ENCODE data around the gene SMIM14.

Gene SMIM14

DNA sequence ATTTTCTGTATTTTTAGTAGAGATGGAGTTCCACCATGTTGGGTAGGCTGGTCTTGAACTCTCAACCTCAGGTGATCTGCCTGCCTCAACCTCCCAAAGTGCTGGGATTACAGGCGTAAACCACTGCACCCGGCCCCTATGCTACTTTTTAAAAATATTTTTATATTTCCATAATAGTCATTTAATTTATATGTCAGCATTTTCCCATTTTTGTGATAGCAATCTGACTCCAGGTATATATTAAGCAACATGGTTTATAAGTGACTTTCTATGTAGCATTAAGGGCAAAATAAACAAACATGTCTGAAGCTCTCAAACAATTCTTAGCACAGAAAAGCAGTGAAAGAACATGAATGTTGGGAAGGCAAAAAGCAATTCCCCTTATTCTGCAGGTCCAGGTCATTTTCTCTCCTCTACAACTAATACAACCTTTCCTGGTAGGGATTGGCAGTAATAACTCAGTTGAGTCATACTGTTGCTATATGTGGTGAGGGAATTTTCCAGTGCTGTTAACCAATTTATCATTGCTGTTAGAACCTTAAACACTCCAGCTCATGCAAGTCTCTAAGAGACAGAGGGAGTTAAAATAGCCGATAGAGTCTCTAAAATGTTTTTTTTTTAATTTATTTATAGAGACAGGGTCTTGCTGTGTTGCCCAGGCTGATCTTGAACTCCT, 24.0 kb downstream of the SMIM14 start:
- in situ Hi-C loops (cut with MboI; ENCODE audit: low pct_unique_long_range_greater_than_20kb, low sequenced_read_pairs): no loop called here
- DNase-seq: no peak

DNA sequence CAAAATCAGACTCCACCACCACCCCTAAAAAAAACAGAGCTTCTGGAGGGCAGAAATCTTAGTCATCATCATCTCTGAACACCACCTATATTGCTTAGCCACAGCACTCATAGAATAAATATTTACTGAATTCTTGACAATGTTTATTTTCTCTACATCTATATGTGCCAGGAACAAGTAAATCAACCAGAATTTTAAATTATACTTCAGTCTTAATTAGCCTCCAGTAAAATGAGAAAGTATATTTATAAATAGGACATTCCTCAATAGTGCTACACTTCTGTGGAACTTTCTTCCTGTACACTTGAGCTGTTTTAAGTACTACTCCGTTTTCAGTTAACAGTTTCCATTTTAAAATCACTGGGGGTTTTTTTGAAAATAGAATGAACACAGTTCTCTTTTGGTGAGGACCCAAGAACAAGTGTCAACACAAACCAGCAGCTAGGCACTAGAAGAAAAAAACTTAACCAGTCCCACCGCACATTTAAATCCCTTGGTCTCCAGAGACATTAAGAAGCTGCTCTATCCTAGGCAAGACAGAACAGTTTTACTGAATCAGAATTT, 25.5 kb downstream of the SMIM14 start:
- DNase-seq: no peak
- in situ Hi-C loops (cut with MboI; ENCODE audit: low pct_unique_long_range_greater_than_20kb, low sequenced_read_pairs): no loop called here

- DNase-seq: no peak
- in situ Hi-C loops (cut with MboI; ENCODE audit: low pct_unique_long_range_greater_than_20kb, low sequenced_read_pairs): no loop called here
Measured at GRCh38 chr4:39609454-39609931, 29.2 kb downstream of the SMIM14 start.

GRCh38 chr4:39608451-39608850, 30.2 kb downstream of the SMIM14 start:
- in situ Hi-C loops (cut with MboI; ENCODE audit: low pct_unique_long_range_greater_than_20kb, low sequenced_read_pairs): no loop called here
- DNase-seq: no peak

DNA sequence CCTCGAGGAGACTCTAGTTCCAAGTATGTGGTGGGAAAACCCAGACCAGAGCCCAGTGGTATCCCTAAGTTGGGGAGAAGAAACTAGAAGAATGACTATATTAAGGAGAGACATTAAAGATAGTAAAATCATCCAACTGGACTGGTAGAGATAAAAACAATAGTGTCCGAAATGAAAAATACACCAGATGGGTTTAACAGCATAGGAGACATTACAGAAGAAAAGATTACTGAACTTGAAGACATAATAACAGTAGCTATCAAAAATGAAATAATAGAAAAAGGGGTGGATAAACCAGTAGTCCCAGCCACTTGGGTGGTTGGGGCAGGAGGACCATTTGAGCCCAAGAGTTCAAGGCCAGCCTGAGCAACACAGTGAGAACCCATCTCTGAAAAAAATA, 31.9 kb downstream of the SMIM14 start:
- no peak for DNase-seq
- in situ Hi-C loops (cut with MboI; ENCODE audit: low pct_unique_long_range_greater_than_20kb, low sequenced_read_pairs): no loop called here

DNA sequence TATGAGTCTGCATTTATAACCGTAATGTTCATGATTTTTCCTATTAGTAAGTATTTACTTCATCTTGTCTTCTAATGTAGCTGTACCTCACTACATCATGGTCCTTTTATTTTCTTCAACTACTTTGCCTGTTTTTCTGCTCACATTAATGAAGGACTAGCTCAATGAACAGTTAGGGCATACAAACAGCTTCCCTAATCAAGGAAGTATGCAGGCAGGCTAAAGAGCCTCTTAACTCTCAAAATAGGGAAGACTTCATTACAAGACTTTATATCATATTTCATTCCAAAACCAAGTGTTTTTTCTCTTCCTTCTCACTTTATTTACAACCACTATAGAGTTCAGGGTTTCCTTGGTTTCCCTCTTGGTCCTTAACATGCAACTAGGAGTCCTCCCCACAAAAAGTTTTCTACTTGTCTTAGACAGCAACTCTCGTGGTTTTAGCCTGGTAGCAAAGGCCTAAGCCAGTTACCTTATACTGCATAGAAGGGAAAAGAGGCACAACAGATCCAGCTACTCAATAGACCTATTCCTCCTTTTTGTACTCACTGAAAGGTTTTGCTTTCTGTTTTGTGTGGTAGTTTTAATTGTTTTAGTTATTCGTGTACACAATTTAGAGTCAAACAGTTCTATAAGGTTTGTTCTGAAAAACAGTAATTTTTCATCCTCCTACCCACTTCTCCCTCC, 40.8 kb downstream of the SMIM14 start:
- in situ Hi-C loops (cut with MboI; ENCODE audit: low pct_unique_long_range_greater_than_20kb, low sequenced_read_pairs): no loop called here
- DNase-seq: peak; percentile 25

GRCh38 chr4:39596971-39597370, 41.7 kb downstream of the SMIM14 start:
- in situ Hi-C loops (cut with MboI; ENCODE audit: low pct_unique_long_range_greater_than_20kb, low sequenced_read_pairs): no loop called here

DNA sequence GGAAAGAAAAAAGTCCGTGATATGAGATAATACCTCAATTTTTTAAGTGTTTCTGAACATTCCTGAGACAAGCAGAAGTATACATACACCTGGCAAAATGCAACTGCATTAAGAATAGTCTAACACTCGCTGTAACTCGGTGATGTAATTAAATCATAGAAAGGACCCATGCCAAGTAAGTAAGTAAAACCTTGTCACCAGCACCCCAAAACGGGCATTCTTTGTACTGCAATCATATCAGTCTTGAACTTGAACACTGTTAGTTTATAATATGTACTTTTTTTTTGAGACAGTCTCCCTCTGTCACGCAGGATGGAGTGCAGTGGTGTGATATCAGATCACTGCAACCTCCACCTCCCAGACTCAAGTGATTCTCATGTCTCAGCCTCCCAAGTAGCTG, 47.4 kb downstream of the SMIM14 start:
- no peak for DNase-seq
- in situ Hi-C loops (cut with MboI; ENCODE audit: low pct_unique_long_range_greater_than_20kb, low sequenced_read_pairs): no loop called here

More at GRCh38 chr4:39596971-39597370, 41.7 kb downstream of the SMIM14 start:
- no peak for DNase-seq

GRCh38 chr4:39587881-39588280, 50.8 kb downstream of the SMIM14 start:
- in situ Hi-C loops (cut with MboI; ENCODE audit: low pct_unique_long_range_greater_than_20kb, low sequenced_read_pairs): no loop called here
- DNase-seq: no peak

GRCh38 chr4:39574946-39575345, 63.7 kb downstream of the SMIM14 start:
- DNase-seq: no peak
- in situ Hi-C loops (cut with MboI; ENCODE audit: low pct_unique_long_range_greater_than_20kb, low sequenced_read_pairs): no loop called here

- no peak for DNase-seq
- in situ Hi-C loops (cut with MboI; ENCODE audit: low pct_unique_long_range_greater_than_20kb, low sequenced_read_pairs): no loop called here
Measured at GRCh38 chr4:39571504-39571903, 67.2 kb downstream of the SMIM14 start.

DNA sequence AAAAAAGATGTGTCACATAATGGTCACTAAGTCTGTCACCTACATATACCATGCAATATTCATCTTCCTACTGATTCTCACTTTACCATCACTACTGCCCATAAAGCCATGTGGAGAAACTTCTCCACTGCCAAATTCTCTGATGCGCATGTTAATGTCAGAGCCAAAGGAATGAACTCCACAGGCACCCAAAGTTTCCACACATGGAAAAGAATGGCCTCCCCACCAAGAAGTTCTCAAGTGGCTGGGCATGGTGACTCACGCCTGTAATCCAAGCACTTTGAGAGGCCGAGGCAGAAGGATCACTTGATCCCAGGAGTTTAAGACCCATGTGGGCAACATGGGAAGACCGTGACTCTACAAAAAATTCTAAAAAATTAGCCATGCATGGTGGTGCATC, 67.6 kb downstream of the SMIM14 start:
- in situ Hi-C loops (cut with MboI; ENCODE audit: low pct_unique_long_range_greater_than_20kb, low sequenced_read_pairs): no loop called here
- no peak for DNase-seq

DNA sequence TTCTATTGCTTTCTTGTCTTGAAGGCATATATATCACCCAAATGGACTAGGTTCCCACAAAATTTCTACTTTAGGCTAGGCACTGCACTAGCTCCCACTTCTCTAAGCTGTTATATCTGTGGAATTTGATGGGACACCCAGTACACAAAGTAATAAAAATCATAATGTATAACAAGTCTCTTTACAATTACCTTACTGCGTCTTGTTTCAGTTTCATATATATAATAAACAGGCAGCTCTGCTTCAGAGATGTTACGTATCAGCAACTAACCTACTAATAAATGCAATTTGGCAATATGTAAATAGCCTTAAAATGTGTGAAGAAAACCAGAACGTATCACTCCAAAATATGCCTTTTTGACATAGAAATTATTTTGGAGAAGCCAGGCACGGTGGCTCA, 69.5 kb downstream of the SMIM14 start:
- DNase-seq: no peak
- in situ Hi-C loops (cut with MboI; ENCODE audit: low pct_unique_long_range_greater_than_20kb, low sequenced_read_pairs): no loop called here

DNA sequence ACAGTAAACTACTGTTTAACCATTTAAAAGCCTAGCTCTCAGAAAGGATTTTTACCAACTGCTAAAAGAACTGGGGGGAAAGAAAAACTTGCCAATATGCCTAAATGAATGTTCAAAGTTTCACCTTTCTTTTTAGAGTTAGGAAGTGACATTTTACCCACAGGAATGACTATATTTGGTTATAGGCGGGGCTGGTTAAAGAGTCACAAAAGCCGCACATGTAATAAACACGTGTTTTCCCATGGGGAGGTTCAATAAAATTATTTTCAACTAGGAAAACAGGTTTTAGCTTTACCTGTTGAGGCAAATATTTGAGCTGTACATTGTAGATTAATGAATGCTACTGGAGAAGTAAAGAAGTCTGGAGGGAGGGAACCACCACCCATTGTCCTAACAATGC, 69.9 kb downstream of the SMIM14 start:
- DNase-seq: no peak
- in situ Hi-C loops (cut with MboI; ENCODE audit: low pct_unique_long_range_greater_than_20kb, low sequenced_read_pairs): no loop called here

GRCh38 chr4:39565878-39566600, 72.6 kb downstream of the SMIM14 start:
- in situ Hi-C loops (cut with MboI; ENCODE audit: low pct_unique_long_range_greater_than_20kb, low sequenced_read_pairs): no loop called here
- no peak for DNase-seq

DNA sequence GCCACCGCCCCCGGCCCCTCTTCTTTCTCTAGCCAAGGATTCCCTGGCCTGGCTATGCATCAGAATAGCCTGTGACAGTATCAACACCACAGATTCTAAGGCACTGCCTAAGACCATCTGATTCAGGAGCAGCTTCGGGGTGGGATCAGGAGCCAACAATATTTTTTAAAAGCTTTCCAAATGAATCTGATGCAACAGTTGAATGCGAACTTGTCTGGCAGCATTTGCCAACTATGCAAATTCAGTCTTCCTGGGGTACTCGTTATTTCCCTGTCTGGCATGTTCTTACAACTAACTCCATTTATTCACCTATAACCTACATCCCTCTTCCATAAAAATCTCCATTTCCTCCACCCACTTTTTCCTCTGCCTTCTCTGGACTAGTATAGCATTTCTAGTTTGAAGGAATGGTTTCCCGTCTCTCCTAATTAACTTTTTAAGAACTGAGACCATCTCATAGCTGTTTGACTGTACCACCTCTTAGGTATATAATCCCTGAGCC, 75.3 kb downstream of the SMIM14 start:
- DNase-seq: no peak
- in situ Hi-C loops (cut with MboI; ENCODE audit: low pct_unique_long_range_greater_than_20kb, low sequenced_read_pairs): no loop called here

GRCh38 chr4:39562792-39563191, 75.9 kb downstream of the SMIM14 start:
- in situ Hi-C loops (cut with MboI; ENCODE audit: low pct_unique_long_range_greater_than_20kb, low sequenced_read_pairs): no loop called here
- DNase-seq: no peak

GRCh38 chr4:39559626-39560025, 79.0 kb downstream of the SMIM14 start:
- in situ Hi-C loops (cut with MboI; ENCODE audit: low pct_unique_long_range_greater_than_20kb, low sequenced_read_pairs): no loop called here
- no peak for DNase-seq

DNA sequence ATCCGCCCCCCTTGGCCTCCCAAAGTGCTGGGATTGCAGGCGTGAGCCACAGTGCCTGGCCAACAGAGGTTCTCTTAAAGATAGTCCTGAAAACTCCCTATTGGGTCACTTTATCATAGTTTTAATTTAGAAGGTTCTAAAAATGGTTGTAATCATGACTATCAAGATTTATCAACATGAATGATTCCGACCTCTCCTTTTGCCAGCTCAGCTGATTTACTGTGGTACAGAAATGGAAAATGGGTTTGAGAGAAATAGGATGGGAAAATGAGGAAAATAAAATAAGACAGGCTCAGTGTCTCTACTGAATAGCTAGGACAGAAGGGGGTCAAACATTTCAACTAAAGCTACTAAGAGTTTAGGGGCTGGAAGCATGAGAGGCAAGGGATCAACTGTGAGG, 83.2 kb downstream of the SMIM14 start:
- in situ Hi-C loops (cut with MboI; ENCODE audit: low pct_unique_long_range_greater_than_20kb, low sequenced_read_pairs): no loop called here
- no peak for DNase-seq

Data from KBM-7 (cell line).